Vagina (tissue), 2 donors: Measurements from ENCODE around the gene CKAP5. TPM values are rescaled to one million over a fixed set of nuclear protein-coding genes. Genes with fewer than 3 reads are reported as not detected.

Source experiments
- DNase-seq, 2 donors: peaks; one replicate each; pipeline ENCODE4 v3.0.0-alpha.2; 2017; ENCODE audit errors: extremely low spot score in 2 of 2
- H3K27ac ChIP-seq: fragments of 200-600 bp; sonication (generic); one replicate; pipeline ENCODE4 v1.5.1; 2019
- H3K27me3 ChIP-seq: fragments of 200-600 bp; sonication (generic); one replicate; pipeline ENCODE4 v1.5.1; 2019
- H3K36me3 ChIP-seq, 2 donors: fragments of 200-600 bp; sonication (generic); one replicate each; pipeline ENCODE4 v1.5.1; 2017 to 2019
- H3K4me1 ChIP-seq: fragments of 200-600 bp; sonication (generic); one replicate; pipeline ENCODE4 v1.5.1; 2019
- H3K4me3 ChIP-seq, 2 donors: fragments of 200-600 bp; sonication (generic); 1 replicate in 1 of 2; 2 replicates in 1 of 2; pipeline ENCODE4 v1.5.1; 2016 to 2019
- H3K9me3 ChIP-seq: fragments of 200-600 bp; sonication (generic); one replicate; pipeline ENCODE4 v1.5.1; 2019
- CTCF ChIP-seq, 3 experiments: fragments of 450-650 bp in 2 of 3; fragments of 200-600 bp in 1 of 3; sonication (generic) in 1 of 3; IDR thresholded peaks; one replicate each; pipeline ENCODE4 v1.5.1; 2017 to 2019; ENCODE audit warnings: antibody characterized with exemption in 3 of 3, mild to moderate bottlenecking in 2 of 3, moderate library complexity in 2 of 3
- POLR2A ChIP-seq, 2 donors: fragments of 450-650 bp; IDR thresholded peaks; one replicate each; pipeline ENCODE4 v1.6.1; 2017; ENCODE audit warnings: antibody characterized with exemption in 2 of 2, mild to moderate bottlenecking in 2 of 2, moderate library complexity in 2 of 2
- POLR2AphosphoS5 ChIP-seq, 2 donors: sonication (generic); formaldehyde crosslinking; IDR thresholded peaks; one replicate each; pipeline ENCODE4 v1.9.0; 2017; ENCODE audit warnings: antibody characterized with exemption in 2 of 2, mild to moderate bottlenecking in 2 of 2, low read depth in 1 of 2; ENCODE audit not compliant: insufficient read depth in 1 of 2
- intact Hi-C: fragments of 100-400 bp; cut with DNase I; formaldehyde crosslinking; loops from one replicate; pipeline ENCODE4 v1.15.1; 2023
- total RNA-seq: library from RNA; depleted of rRNA; stranded (reverse); fragments of >200 nt; gene quantifications from one replicate; pipeline ENCODE4 v1.2.3, GENCODE V29; 2016

CKAP5 gene
- total RNA-seq, 1 donor from 2014 or later, result 32.9 TPM

GRCh38 chr11:46849631-46850030 lies 3.6 kb upstream of the CKAP5 start:
- no peaks in the 10 kb centered on the region for H3K27me3 ChIP-seq
- H3K9me3 ChIP-seq, result no peaks in the 10 kb centered on the region
- no peak overlapping the region for H3K4me3 ChIP-seq
- H3K27ac ChIP-seq, result no peak overlapping the region
- intact Hi-C loops, result no loop called here
- TF ChIP-seq POLR2A (IDR thresholded peaks at IDR 0.05), result no peak
- TF ChIP-seq CTCF (IDR thresholded peaks at IDR 0.05), result no peak
- TF ChIP-seq POLR2AphosphoS5 (IDR thresholded peaks at IDR 0.05; ENCODE audit: insufficient read depth in 1 of 2, low read depth in 1 of 2), result no peak
- H3K36me3 ChIP-seq, result no peaks in the 10 kb centered on the region
- H3K4me1 ChIP-seq, result peaks cover 9% of the 10 kb centered on the region
- no peak for DNase-seq

DNA sequence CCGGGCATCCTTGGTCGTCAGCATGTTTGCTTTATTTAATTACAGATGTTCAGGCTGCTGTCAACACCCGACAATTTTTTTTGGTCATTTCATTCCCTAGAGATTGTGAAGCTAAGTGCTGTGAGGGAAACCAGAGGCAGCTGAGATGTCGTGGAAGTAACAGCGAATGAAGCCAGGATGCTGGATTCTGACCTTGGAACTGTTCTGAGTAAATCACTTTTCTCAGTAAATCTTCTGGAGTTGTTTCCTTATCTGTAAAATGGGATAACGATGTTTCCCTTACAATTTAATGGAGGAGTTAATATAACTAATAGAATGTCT lies 390 bp upstream of the CKAP5 start:
- intact Hi-C loops, result no loop called here
- Histone ChIP-seq H3K27ac (no peak overlapping the region), H3K4me3 (peak overlapping the region; percentile 62 to 86), H3K9me3 (no peaks in the 10 kb centered on the region), H3K27me3 (no peaks in the 10 kb centered on the region), H3K36me3 (no peaks in the 10 kb centered on the region), H3K4me1 (peaks cover 18% of the 10 kb centered on the region)
- TF ChIP-seq CTCF (IDR thresholded peaks at IDR 0.05) (no peak), POLR2A (IDR thresholded peaks at IDR 0.05) (no peak), POLR2AphosphoS5 (IDR thresholded peaks at IDR 0.05; ENCODE audit: insufficient read depth in 1 of 2, low read depth in 1 of 2) (no peak)
- no peak for DNase-seq

GRCh38 chr11:46845440-46845739 lies 690 bp downstream of the CKAP5 start:
- intact Hi-C loops, result no loop called here
- H3K4me3 ChIP-seq, result peak overlapping the region; percentile 62 to 86
- no peaks in the 10 kb centered on the region for H3K27me3 ChIP-seq
- DNase-seq, result no peak
- TF ChIP-seq POLR2AphosphoS5 (IDR thresholded peaks at IDR 0.05; ENCODE audit: insufficient read depth in 1 of 2, low read depth in 1 of 2) (no peak), CTCF (IDR thresholded peaks at IDR 0.05) (no peak), POLR2A (IDR thresholded peaks at IDR 0.05) (no peak)
- H3K9me3 ChIP-seq, result no peaks in the 10 kb centered on the region
- peak overlapping the region; percentile 37 for H3K27ac ChIP-seq
- H3K4me1 ChIP-seq, result peaks cover 18% of the 10 kb centered on the region
- no peaks in the 10 kb centered on the region for H3K36me3 ChIP-seq

GRCh38 chr11:46840116-46840515 lies 6.0 kb downstream of the CKAP5 start:
- no peak for DNase-seq
- no peaks in the 10 kb centered on the region for H3K36me3 ChIP-seq
- intact Hi-C loops, result no loop called here
- TF ChIP-seq CTCF (IDR thresholded peaks at IDR 0.05) (no peak), POLR2A (IDR thresholded peaks at IDR 0.05) (no peak), POLR2AphosphoS5 (IDR thresholded peaks at IDR 0.05; ENCODE audit: insufficient read depth in 1 of 2, low read depth in 1 of 2) (no peak)
- H3K4me1 ChIP-seq, result peaks cover 14% of the 10 kb centered on the region
- no peak overlapping the region for H3K4me3 ChIP-seq
- H3K27me3 ChIP-seq, result no peaks in the 10 kb centered on the region
- no peak overlapping the region for H3K27ac ChIP-seq
- H3K9me3 ChIP-seq, result no peaks in the 10 kb centered on the region

DNA sequence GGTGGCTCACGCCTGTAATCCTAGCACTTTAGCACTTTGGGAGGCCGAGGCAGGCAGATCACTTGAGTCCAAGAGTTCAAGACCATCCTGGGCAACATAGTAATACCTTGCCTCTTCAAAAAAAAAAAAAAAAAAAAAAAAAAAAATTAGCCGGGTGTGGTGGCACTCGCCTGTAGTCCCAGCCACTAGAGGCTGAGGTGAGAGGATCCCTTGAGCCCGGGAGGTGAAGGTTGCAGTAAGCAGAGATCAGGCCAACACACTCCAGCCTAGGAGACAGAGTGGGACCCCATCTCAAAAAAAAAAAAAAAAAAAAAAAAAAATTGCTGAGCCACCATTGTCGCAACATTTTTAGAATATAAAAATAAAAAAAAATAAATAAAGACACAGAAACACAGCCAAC lies 7.6 kb downstream of the CKAP5 start:
- Histone ChIP-seq H3K27ac (no peak overlapping the region), H3K4me3 (no peak overlapping the region), H3K4me1 (no peaks in the 10 kb centered on the region), H3K9me3 (no peaks in the 10 kb centered on the region), H3K27me3 (no peaks in the 10 kb centered on the region), H3K36me3 (no peaks in the 10 kb centered on the region)
- TF ChIP-seq CTCF (IDR thresholded peaks at IDR 0.05) (no peak), POLR2AphosphoS5 (IDR thresholded peaks at IDR 0.05; ENCODE audit: insufficient read depth in 1 of 2, low read depth in 1 of 2) (no peak), POLR2A (IDR thresholded peaks at IDR 0.05) (no peak)
- intact Hi-C loops, result no loop called here
- no peak for DNase-seq
